Small intestine (tissue), 7 donors: ENCODE measurements around the gene SIRPG. TPM values are rescaled to one million over a fixed set of nuclear protein-coding genes. Genes with fewer than 3 reads are reported as not detected.

Experiments
- DNase-seq, 2 donors: peaks; one replicate each; pipeline versions ENCODE4 v3.0.0 to v3.0.0-alpha.2; 2013
- FAIRE-seq: peaks from 2 replicates; lab custom pipeline; 2012; peaks lifted over from hg19 to GRCh38; lab: Jason Lieb, UNC
- H3K27ac ChIP-seq, 3 donors: one replicate each; pipeline ENCODE4 v1.5.1; 2013; ENCODE audit warnings: low read length in 2 of 3, mild to moderate bottlenecking in 2 of 3, control low read depth in 1 of 3, inconsistent platforms in 1 of 3, low read depth in 1 of 3, moderate library complexity in 1 of 3
- H3K27me3 ChIP-seq, 3 donors: one replicate each; pipeline ENCODE4 v1.6.1; 2013; ENCODE audit warnings: low read length in 3 of 3, inconsistent platforms in 1 of 3; ENCODE audit not compliant: control insufficient read depth in 3 of 3, insufficient read depth in 3 of 3
- H3K36me3 ChIP-seq, 3 donors: one replicate each; pipeline ENCODE4 v1.6.1; 2013; ENCODE audit warnings: low read length in 3 of 3, inconsistent platforms in 1 of 3, low read depth in 1 of 3, mild to moderate bottlenecking in 1 of 3, moderate library complexity in 1 of 3; ENCODE audit not compliant: control insufficient read depth in 3 of 3, insufficient read depth in 2 of 3
- H3K4me1 ChIP-seq, 3 donors: one replicate each; pipeline ENCODE4 v1.6.1; 2013; ENCODE audit warnings: low read length in 2 of 3, inconsistent platforms in 1 of 3, low read depth in 1 of 3, mild to moderate bottlenecking in 1 of 3, moderate library complexity in 1 of 3; ENCODE audit not compliant: control insufficient read depth in 3 of 3, insufficient read depth in 2 of 3
- H3K4me3 ChIP-seq, 3 donors: one replicate each; pipeline ENCODE4 v1.5.1; 2013; ENCODE audit warnings: low read length in 3 of 3, control low read depth in 1 of 3, inconsistent platforms in 1 of 3, low read depth in 1 of 3, mild to moderate bottlenecking in 1 of 3, moderate library complexity in 1 of 3
- H3K9me3 ChIP-seq, 2 donors: one replicate each; pipeline ENCODE4 v1.6.1; 2013; ENCODE audit warnings: low read depth in 1 of 2, low read length in 1 of 2; ENCODE audit not compliant: control insufficient read depth in 2 of 2, insufficient read depth in 1 of 2
- WGBS, 3 donors: extraction: QIAGEN DNeasy Blood & Tissue Kit; methylation state at CpG; one replicate each; pipeline ENCODE4 v1.1.7; 2013; 5-methylcytosine and 5-hydroxymethylcytosine counted together
- polyA plus RNA-seq, 4 donors: library from polyadenylated mRNA; stranded (reverse) in 3 of 4; unstranded in 1 of 4; fragments of 200-250 nt in 3 of 4; fragments of 120-200 nt in 1 of 4; gene quantifications; one replicate each; pipeline versions ENCODE4 v1.2.1 to v1.2.3, GENCODE V29; 2013
- donor health status: healthy with polysubstance abuse.
- donor health status: control.
- donor health status: control.
- donor health status: Bipolar disorder and iron deficiency.
- donor health status: healthy.

SIRPG gene
- polyA plus RNA-seq, 4 donors: 0.89 to 2.2 (median 0.99) TPM

DNA sequence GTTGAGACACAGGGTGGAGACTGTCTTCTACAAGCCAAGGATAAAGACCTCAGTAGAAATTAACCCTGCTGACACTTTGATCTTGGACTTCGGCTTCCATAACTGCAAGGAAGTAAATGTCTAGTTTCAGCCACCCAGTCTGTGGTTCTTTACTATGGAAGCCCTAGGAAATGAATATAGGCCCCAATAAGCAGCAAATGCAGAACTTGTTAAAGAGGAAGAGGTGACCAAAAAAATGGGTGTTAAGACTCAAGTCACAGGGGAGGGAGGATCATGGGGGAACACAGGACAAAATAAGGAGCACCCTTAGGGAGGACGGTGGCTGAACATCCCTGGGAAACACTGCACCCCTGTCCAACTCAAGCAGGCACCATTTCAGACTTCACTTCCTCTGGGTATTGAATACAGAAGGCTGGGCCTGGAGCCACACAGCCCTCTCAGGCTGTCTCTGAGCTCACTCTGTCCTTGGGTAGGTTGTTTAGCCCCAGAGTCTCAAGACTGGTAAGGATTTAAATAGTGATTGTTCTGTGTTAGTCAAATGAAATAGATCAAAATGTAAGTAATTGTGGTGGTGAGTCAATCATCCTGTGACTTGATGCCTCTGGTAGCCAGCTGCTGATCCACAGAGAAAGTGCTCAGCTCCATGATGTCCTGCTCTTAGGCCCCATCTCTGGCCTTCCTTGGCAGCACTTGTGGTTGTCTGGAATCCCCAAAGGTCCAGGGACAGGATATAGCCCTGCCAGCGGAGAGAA lies 69.6 kb downstream of the SIRPG start:
- Histone ChIP-seq H3K4me1 (no peaks in the 10 kb centered on the region), H3K4me3 (no peak overlapping the region), H3K27me3 (no peaks in the 10 kb centered on the region), H3K27ac (no peak overlapping the region), H3K36me3 (no peaks in the 10 kb centered on the region), H3K9me3 (no peaks in the 10 kb centered on the region)
- DNase-seq: no peak
- no peak for FAIRE-seq
- WGBS, 3 donors: 80% methylated on average over 3 of the region's 3 CpGs; no CpG with 5 or more reads in 2 of the 3 donors

DNA sequence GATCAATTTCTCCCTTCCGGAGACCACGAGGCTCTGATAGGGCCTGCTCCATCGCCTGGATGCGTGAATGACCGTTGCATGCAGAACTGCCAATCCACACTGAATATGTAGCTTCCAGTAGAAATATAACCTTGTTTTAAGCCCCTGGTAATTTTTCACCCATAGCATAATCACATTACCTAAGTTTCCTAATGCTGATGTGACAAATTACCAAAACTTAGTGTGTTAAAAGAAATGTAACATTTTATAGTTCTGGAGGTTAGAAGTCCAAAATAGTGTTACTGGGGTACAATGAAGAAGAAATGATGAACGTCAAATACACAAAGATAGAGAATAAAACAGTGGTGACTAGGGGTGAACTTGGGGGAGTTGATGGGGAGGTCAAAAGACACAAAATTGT lies 78.1 kb downstream of the SIRPG start:
- Histone ChIP-seq H3K27me3 (no peaks in the 10 kb centered on the region), H3K9me3 (no peaks in the 10 kb centered on the region), H3K4me3 (no peak overlapping the region), H3K4me1 (no peaks in the 10 kb centered on the region), H3K36me3 (no peaks in the 10 kb centered on the region), H3K27ac (no peak overlapping the region)
- DNase-seq: no peak
- WGBS, 3 donors: 93 to 97% (median 96%) methylated on average over 6 of the region's 6 CpGs
- FAIRE-seq: no peak

Other genes starting within 250 kb of the SIRPG start
- 10 to 100 TPM; 44.7 to 73.1 (median 54.0) TPM for gene NSFL1C, start 190.9 kb downstream of the SIRPG start, polyA plus RNA-seq
- gene SIRPB2, start 166.4 kb downstream of the SIRPG start, polyA plus RNA-seq: 1 to 10 TPM in 1 of 4 donors, under 1 TPM in 2, not detected in 1; 0.81 to 1.7 (median 0.84) TPM
- 1 to 10 TPM in 1 of 4 donors, not detected in 3; 1.2 TPM for gene SIRPD, start 100.1 kb downstream of the SIRPG start, polyA plus RNA-seq
- 1 to 10 TPM in 1 of 4 donors, under 1 TPM in 2, not detected in 1; 0.22 to 1.5 (median 0.54) TPM for gene SIRPB1, start 37.8 kb downstream of the SIRPG start, polyA plus RNA-seq
- 10 to 100 TPM; 11.4 to 40.8 (median 22.4) TPM for gene SIRPA, start 237.6 kb upstream of the SIRPG start, polyA plus RNA-seq